ENCODE results near the gene DLD.
"Not testable (repeated sequence)": the region's sequence is repeated elsewhere in the genome, so short reads cannot be mapped to it uniquely, and the experiment has no call there.

Gene DLD

DNA sequence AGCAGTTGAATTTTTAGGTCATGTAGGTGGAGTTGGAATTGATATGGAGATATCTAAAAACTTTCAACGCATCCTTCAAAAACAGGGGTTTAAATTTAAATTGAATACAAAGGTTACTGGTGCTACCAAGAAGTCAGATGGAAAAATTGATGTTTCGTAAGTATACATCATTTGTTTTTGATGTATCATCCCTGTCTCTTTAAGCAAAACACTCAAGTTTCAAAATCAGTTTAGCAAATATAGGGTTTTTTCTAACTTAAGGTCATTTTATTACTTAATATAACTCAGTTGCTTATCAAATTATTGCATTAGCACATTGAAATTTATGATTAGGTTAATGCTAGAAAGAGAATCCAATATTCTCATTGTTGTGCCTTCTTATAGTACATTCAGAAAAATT lies 24.6 kb downstream of the DLD start:
- DNase-seq (ENCODE audit: low read depth in 2 of 2) = no peak

DNA sequence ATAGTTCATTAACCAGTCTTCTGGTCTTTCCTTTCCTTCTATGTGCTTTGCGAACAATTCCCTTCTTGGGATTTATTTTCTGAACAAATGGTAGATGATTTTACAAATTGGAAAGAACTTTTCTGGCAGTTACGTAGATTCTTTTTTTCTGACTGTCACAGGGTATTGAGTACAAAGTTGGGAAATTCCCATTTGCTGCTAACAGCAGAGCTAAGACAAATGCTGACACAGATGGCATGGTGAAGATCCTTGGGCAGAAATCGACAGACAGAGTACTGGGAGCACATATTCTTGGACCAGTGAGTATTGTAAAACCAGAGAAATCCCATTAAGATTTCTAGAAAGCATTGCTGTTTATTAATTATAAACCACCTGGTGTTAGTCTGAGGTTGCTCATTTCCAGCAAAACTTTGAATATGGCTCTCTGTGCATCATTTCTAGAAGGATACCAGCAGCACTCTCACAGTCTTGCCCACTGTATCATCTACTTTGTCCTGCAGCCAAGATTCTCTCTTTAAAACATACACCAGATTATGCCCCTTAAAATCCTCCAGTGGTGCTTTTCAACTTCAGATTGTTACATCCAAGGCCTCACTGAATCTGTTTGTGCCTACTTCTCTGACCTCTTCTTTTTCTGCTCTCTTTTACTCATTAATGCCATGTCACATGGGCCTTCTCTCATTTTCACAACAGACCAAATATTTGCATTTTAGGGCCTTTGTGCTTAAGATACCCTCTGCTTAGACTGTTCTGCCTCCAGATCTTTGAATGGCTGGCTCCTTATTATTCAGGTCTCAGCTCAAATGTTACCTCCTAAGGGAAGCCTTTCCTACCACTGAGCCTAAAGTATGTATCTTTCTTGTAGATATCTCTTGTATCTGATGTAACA lies 27.0 kb downstream of the DLD start:
- no peak for DNase-seq (ENCODE audit: low read depth in 2 of 2)

DNA sequence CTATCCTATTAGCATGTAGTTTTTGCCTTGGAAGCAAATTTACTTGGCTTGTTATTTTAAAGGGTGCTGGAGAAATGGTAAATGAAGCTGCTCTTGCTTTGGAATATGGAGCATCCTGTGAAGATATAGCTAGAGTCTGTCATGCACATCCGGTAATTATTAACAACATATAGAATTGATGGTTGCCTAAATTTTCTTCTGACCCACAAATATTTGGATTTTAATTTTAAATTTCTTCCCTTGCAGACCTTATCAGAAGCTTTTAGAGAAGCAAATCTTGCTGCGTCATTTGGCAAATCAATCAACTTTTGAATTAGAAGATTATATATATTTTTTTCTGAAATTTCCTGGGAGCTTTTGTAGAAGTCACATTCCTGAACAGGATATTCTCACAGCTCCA lies 28.0 kb downstream of the DLD start:
- DNase-seq (ENCODE audit: low read depth in 2 of 2) = no peak

DNA sequence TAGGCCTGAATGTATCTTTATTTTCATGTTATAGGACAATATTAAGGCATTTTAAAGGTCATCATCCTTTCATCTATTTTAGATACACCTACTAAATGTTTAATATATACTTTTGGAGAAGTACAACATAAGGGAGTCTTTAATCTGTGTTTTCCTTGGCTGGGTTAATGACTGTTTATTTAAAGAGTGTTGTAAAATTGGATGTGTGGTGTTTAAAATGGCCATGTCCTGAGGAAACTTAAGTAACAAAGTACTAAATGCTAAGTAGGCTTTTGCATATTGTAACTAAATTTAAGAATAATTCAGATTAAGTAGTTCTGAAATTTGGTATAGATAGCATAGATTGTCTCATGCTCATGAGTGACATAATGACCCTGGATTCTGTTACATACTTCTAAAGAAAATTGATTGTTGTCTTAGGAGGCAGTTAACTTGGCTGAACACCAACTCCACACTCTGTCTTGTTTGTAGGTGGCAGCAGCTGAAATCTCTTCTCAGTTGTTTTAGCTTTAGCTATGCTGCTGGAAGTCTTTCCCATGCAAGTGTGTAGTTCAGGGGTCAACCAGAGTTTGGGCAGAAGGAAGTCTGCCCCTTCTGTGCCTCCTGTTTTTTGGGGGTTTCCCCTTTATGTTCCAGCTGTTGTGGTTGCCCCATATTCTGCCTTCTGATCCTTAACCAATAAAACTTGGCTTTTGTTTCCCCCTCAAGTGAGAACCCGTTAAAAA lies 29.2 kb downstream of the DLD start:
- DNase-seq (ENCODE audit: low read depth in 2 of 2) = no peak

DNA sequence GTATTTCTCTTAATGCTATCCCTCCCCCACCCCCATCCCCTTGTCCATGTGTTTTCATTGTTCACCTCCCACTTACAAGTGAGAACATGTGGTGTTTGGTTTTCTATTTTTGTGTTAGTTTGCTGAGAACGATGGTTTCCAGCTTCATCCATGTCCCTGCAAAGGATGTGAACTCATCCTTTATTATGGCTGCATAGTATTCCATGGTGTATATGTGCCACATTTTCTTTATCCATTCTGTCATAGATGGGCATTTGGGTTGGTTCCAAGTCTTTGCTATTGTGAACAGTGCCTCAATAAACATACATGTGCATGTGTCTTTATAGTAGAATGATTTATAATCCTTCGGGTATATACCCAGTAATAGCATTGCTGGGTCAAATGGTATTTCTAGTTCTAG lies 30.8 kb downstream of the DLD start:
- not testable (repeated sequence) for DNase-seq (ENCODE audit: low read depth in 2 of 2)

DNA sequence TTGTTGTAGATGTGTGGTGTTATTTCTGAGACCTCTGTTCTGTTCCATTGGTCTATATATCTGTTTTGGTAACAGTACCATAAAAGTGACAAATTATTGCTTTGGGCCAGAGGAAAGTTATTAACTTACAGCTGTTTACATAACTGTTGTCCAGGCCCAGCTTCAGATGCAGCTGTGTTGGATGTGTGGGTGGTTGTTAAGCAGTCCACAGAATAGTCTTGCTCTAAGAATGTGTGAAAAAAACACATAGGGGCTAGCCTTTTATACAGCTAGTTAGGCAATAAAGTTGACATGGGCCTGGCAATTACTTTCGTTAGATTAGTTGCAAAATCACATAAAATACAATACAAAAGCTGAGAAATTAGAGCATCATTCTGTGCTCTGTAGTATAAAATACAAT lies 31.9 kb downstream of the DLD start:
- DNase-seq (ENCODE audit: low read depth in 2 of 2) = no peak

DNA sequence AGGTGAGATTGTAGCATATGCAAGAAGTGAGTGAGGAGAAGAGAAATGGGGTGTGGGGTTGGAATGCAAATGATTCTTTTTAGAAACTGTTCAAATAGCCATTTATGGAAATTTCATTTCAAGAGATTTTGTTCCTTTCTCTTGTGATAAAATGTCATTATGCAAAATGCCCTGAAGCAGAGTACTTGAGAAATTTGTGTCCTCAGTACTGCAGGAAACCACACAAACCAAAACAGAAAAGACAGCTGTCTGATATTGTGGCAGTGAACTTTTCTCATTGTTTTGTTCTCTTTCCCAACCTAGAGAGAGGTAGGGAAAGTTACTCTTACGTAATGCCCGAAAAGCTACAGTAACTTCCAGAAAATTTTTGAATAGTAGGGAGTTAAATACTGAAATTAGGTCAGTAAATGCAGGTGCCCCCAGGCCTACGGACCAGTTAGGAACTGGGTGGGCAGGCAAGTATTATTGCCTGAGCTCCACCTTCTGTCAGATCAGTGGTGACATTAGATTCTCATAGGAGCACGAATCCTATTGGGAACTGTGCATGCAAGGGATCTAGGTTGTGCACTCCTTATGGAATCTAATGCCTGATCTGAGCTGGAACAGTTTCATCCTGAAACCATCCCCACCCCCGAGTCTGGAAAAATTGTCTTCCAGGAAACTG lies 34.0 kb downstream of the DLD start:
- DNase-seq (ENCODE audit: low read depth in 2 of 2) = no peak

DNA sequence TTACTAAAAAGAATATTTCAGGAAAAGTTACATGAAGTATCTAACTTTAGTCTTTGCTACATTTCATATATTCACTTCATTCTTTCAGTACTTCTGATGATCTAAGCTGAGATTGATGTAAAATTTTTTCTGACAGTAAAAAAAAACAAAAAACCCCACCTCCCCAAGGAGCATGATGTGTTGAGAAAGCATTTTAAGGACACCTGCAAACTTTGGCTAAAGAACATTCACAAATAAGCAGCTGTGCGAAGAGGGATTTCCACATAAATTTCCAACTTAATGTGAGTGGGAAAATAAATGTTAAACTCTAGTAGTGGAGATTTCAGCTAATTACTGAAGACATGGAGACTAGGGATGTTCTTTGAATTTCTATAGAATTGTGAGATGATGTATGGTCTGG lies 35.5 kb downstream of the DLD start:
- DNase-seq (ENCODE audit: low read depth in 2 of 2) = no peak

DNA sequence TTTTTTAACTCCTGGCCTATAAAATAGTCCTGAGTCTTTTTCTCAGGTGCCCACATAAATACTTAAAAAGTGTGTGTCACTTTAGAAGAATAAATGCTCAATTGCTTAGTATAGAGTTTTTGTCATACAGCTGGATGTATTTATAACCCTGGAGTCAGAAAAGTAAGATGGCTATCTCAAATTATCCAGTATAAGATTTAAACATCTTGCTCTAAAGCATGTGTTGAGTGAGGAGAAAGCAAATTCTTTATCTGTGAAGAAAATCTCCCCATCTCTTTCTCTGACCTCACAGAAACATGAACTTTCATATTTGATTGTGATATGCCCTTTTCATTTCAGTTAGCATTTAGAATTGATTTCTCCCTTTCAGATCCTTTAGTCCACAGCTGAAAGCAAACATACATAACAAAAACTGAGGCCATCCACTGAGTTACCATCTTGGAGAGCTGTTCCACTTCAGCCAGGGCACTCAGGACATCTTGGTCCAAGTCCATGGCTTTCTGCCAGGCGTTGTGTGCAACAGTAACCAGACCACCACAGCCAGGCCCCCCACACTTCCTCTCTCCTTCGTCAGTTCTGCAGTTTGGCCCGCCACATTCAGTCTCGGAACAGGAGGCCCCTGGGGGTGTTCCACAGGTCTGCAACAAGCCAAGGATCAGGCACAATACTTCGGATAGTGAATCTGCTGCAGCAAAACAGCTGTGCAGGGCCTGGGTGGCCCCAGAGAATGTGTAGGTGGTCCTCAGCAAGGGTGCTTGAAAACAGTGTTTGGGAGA lies 40.9 kb downstream of the DLD start:
- no peak for DNase-seq (ENCODE audit: low read depth in 2 of 2)

DNA sequence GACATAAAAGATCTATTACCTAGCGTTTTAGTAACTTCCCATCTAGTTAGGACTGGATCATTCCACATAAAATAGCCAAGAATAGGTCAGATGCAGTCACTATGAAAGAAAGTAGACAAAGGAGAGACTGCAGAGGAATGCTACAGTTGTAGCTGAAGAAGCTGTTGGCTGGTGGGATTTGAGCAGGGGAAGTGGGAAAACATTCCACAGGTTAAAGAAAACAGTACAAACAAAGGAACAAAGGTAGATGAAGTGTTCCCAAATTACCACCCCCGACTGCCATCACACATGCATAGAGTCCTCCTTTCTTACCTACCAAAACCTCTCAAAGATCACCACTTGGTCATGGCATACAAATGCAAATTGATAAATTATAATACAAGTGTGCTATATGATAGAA lies 41.8 kb downstream of the DLD start:
- DNase-seq (ENCODE audit: low read depth in 2 of 2) = no peak

DNA sequence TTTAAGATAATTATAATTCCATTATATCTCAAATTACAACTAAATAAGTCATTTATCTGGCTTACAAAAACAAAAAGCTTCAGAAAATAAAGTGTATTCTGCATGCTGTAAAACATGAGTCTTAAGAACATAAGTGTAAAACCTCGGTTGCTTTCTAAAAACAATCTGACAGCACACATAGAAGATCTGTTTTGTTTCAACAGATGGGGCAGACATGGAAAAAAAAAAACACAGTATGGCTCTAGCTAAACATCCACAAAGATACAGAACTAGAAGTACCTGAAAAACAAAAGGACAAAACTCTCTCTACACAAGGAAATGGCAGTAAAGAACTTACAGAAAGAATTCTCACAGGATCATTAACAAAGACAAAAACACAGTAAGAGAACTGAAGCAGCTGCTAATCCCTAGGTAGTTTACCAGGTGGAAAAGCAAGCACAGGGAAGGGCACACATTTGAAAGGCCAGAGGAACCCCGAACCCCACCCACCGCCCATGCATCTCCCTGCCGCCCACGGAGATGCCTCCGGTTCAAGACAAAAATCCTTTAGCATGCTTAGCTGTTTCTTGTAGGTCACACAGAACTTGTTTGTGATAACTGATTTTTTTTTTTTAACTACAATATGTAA lies 42.5 kb downstream of the DLD start:
- no peak for DNase-seq (ENCODE audit: low read depth in 2 of 2)

DNA sequence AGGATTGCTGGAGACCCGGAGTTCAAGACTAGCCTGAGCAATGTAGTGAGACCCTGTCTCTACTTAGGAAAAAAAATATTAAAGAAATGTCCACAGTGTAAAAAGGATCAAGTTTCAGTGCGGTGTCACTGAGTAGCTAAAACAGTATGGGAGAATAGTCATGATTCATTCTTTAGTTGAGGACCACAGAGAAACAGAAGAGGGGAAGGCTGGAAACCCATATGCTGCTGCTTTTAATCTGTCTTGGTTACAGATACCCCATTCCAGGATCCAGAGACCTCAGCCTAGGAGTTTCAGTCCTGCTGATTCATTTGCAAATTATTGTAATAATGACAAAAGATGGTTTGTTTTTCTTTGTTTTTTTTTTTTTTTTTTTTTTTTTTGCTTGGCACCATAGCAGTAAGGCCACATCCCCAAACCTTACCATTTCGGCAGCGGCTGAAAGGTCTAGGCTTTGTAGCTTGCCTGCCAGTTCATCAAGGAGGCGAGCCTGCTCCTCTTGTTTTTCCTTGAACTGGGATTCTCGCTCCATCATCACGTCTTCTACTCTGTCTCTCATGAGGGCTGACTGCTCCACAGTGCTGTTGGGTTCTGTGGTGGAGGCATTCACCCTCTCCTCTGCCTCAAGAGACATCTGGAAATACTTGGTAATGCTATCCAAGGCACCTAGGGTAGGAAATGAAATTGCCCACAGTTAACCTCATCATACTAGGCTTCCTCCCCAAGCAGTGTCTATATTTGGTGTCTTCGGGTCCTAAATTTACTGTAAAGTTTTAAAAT lies 44.2 kb downstream of the DLD start:
- no peak for DNase-seq (ENCODE audit: low read depth in 2 of 2)

DNA sequence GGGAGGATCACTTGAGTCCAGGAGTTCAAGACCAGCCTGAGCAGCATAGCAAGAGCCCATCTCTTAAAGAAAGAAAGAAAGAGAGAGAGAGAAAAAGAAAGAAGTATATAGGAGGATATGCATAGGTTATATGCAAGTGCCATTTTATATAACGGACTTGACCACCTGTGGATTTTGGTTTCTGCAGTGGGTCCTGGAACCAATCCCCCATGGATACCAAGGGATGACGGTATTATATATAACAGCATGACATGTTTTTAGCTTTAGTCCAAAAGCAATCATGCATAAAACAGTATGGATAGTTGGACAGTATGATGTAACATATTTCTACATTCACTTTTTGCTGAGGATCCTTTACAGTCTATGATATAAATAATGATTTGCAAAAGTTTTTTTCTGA lies 45.3 kb downstream of the DLD start:
- no peak for DNase-seq (ENCODE audit: low read depth in 2 of 2)

DNA sequence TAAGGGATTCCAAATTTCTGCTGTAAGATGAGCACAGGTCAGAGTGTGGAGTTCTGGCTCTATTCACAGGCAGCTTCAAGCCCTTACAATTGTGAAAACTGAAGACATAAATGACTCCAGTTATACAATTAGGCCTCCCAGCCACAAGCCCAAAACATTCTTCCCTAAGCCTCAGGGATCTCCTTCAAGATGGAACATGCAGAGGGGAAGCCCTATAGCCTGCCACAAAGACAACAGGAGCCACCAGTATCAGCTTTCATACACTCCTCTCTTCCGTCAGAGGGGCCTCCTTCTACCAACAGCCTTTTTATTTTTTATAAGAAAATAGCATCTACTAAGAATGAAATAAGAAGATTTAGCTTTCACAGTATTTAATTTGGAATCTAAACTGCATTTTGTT lies 46.5 kb downstream of the DLD start:
- no peak for DNase-seq (ENCODE audit: low read depth in 2 of 2)

DNA sequence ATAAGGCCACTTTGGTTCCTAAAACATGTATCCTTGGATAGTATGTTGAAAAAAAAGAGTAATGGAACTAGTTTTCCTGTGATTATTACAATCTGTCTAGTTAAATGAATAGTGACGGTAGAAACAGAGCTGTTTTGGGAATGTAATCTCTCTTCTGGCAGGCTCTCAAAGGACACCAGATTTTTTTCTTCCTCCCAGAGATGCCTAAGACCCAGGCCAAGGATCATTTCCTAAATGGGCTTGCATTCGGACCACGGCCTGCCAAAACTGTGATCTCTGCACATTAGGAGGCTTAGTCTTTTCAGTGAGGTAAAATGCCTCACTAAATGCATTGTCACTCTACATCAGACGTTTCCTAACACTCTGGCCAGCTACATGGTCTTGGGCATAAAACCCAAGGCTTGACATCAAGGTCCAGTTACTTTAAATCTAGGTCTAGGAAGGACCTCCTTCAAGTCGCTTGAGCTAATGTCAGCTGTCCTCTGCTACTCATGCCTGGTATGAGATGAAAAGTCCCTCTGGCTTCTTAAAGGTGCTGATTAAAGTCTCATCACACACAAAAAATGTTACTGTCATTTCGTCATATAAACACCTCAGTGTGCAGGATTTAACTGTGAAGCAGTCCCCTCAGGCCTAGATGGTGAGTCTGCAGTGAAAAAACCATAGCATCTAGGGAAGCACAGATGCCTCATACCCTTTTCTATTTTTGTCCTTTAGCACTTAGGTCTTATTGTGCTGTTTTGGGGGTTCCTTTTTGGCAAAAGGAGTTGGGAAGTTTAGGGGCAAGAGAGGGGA lies 47.7 kb downstream of the DLD start:
- no peak for DNase-seq (ENCODE audit: low read depth in 2 of 2)

DNA sequence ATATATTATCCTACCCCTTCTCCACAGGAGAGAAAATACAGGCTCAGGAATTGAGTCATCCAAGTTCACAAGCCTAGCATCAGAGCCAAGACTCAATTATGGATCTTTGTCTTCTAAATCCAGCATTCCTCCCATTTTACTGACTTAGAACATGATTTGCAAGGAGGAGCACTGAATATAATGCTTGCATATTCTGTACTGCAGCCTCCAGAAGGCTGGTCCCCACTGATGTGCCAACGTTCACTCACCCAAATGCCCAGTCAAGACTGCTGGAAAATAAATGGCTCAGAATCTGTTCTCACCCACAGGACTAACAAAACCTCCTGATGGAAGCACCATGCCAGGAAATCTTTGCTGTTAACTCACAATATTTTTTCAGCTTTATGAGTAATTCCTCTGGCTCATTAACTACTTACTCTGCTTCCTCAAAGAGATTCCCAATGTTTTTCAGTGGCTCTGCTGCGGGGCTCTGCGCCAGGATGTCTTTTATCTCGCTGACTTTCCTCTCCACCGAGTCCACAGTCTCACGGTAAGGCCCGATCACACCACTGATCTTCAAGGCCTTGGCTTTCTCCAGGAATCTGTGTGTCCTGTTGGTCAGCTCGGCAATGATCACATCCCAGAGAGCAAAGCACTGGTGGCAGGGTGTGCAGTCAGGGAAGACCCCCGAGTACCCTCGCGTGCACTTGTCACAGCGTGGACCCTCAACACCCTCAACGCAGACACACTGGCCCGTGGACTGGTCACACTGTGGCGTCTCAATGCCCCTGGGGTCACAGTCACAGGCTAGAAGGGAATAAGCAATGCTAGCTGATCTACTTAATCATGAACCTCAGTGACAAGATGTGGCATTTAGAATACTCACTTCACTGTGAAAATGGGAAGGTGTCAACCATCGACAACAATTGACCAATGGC lies 48.8 kb downstream of the DLD start:
- DNase-seq (ENCODE audit: low read depth in 2 of 2) = no peak

DNA sequence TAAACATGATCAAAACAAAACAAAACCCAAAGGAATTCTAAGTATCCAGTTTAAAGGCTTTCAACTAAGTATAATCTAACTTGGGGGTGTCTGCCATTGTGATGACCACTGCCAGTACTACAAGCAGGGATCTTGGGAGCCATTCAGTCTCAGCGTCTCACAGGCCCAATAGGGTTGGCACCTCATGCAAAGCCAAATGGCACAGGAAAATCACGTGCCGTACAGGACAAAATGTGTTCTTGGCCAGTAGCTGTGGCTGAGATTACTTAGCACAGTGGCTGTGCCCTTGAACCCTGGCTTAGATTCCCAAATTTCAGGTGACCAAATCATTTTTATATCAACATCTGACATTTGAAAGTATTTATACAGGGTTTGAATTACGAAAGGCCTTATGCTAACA lies 50.0 kb downstream of the DLD start:
- no peak for DNase-seq (ENCODE audit: low read depth in 2 of 2)

DNA sequence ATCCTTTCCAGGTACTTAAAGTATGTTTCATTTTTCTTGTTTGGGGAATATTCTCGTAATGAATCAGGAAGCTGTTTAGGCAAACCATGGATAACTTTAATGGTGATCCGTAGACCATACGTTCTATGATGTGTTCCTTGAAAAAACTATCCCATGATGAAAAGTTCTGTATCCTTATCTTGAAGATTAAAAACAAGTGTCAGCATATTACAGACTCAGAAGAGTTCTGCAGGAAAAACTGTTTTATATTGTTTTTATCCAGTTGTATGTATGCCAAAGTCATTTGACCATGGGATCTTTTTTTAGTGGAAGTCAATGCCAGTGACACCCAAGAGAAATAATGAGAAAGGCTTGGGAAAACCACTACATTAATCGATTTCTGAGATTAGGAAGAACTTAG lies 52.0 kb downstream of the DLD start:
- DNase-seq (ENCODE audit: low read depth in 2 of 2) = no peak

Measured in stimulated activated CD4-positive, alpha-beta T cell treated with anti-CD3 and anti-CD28 coated beads, Interleukin-1b, Interleukin-23, amount 100 ng/mL, for 4 hours (primary cell).